ENCODE measurements around the gene SERPINH1. TPM values are rescaled to one million over a fixed set of nuclear protein-coding genes. Genes with fewer than 3 reads are reported as not detected.

Gene SERPINH1
- total and polyA plus RNA-seq, 3 donors from 2014 or later: 92.2 to 178 (median 122) TPM

DNA sequence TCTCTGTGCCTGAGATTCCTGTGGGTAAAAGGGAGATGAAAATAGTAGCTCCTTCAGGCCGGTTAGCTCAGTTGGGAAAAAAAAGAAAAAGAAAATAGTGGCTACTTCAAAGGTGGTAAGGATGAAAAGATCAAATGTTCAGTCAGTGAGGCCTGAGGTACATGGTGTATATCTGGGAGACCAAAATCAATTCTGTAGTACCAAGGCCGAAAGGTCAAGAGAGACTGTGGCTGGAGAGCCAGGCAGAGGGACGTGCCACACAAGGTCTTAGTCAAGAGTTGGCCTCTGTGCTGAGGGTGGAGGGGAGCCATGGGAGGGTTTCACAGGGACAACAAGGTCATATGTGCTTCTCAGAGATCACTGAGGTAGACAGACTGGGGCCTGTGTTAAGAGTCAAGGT lies 31.5 kb upstream of the SERPINH1 start:
- Histone ChIP-seq H3K27me3 (no peaks in the 10 kb centered on the region), H3K27ac (no peak overlapping the region), H3K36me3 (ENCODE audit: low read depth, missing control alignments) (no peaks in the 10 kb centered on the region), H3K9me3 (no peaks in the 10 kb centered on the region), H3K4me1 (no peaks in the 10 kb centered on the region), H3K4me3 (no peak overlapping the region)
- intact Hi-C loops (cut with DNase I; ENCODE audit: low total_unique reads): no loop called here
- DNase-seq: no peak
- TF ChIP-seq POLR2A (IDR thresholded peaks at IDR 0.05) (no peak), CTCF (IDR thresholded peaks at IDR 0.05) (no peak)
- WGBS, 2 donors: 46 to 72% methylated on average over 3 of the region's 3 CpGs

DNA sequence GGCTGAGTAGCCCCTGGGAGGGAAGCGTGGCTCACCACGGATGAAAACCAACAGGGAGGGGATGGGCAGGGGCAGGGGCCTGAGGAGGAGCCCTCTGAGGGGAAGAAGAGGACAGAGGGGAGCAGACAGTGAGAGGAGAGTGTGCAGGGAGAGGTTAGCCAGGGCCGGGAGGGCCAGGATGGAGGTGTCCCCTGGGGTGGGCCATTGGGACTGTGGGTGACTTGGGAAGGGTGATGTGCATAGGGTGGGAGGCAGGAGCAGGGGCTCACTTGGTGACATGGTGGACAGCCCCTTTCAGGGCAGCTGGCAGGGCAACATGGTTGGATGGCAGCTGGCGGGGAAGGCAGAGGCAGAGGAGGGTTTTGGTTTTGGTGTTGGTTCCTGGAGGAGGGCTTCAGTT lies 30.7 kb upstream of the SERPINH1 start:
- Histone ChIP-seq H3K27me3 (no peaks in the 10 kb centered on the region), H3K4me3 (no peak overlapping the region), H3K36me3 (ENCODE audit: low read depth, missing control alignments) (no peaks in the 10 kb centered on the region), H3K27ac (no peak overlapping the region), H3K4me1 (no peaks in the 10 kb centered on the region), H3K9me3 (no peaks in the 10 kb centered on the region)
- WGBS, 2 donors: 81 to 88% methylated on average over 4 of the region's 4 CpGs
- TF ChIP-seq POLR2A (IDR thresholded peaks at IDR 0.05) (no peak), CTCF (IDR thresholded peaks at IDR 0.05) (no peak)
- intact Hi-C loops (cut with DNase I; ENCODE audit: low total_unique reads): no loop called here
- no peak for DNase-seq

GRCh38 chr11:75532200-75533048 lies 29.6 kb upstream of the SERPINH1 start:
- DNase-seq: peak; percentile 82
- no peak overlapping the region for H3K27ac ChIP-seq
- TF ChIP-seq POLR2A (IDR thresholded peaks at IDR 0.05): no peak
- peak; percentile 89 to 93 (median 91) for TF ChIP-seq CTCF (IDR thresholded peaks at IDR 0.05)

GRCh38 chr11:75533896-75534258 lies 28.2 kb upstream of the SERPINH1 start:
- WGBS, 2 donors: 85 to 94% methylated on average over 1 of the region's 1 CpG
- Histone ChIP-seq H3K27me3 (no peaks in the 10 kb centered on the region), H3K27ac (no peak overlapping the region), H3K9me3 (no peaks in the 10 kb centered on the region), H3K4me1 (no peaks in the 10 kb centered on the region), H3K36me3 (ENCODE audit: low read depth, missing control alignments) (no peaks in the 10 kb centered on the region), H3K4me3 (no peak overlapping the region)
- intact Hi-C loops (cut with DNase I; ENCODE audit: low total_unique reads): no loop called here
- TF ChIP-seq POLR2A (IDR thresholded peaks at IDR 0.05) (no peak), CTCF (IDR thresholded peaks at IDR 0.05) (no peak)
- DNase-seq: no peak

More at GRCh38 chr11:75532200-75533048, 29.6 kb upstream of the SERPINH1 start:
- Histone ChIP-seq H3K36me3 (ENCODE audit: low read depth, missing control alignments) (no peaks in the 10 kb centered on the region), H3K4me3 (no peak overlapping the region), H3K9me3 (no peaks in the 10 kb centered on the region), H3K4me1 (no peaks in the 10 kb centered on the region), H3K27me3 (no peaks in the 10 kb centered on the region)
- 47 to 48% methylated on average over 7 of the region's 7 CpGs for WGBS, 2 donors
- intact Hi-C loops (cut with DNase I; ENCODE audit: low total_unique reads): no loop called here

All from testis (tissue), 3 donors.